Right lobe of liver (tissue), 6 donors: Measurements from ENCODE around the gene EDIL3. TPM values are rescaled to one million over a fixed set of nuclear protein-coding genes. Genes with fewer than 3 reads are reported as not detected.

ENCODE experiments used
- ATAC-seq, 4 donors: fragments of 200-7000 bp; cut with Tn5 transposase; one replicate each; pipeline ENCODE4 v1.9.1; 2020; ENCODE audit warnings: mild to moderate bottlenecking in 4 of 4, moderate library complexity in 4 of 4
- DNase-seq, 3 donors: peaks; one replicate each; pipeline ENCODE4 v3.0.0-alpha.2; 2020
- H3K27ac ChIP-seq, 3 donors: fragments of 200-600 bp; one replicate each; pipeline ENCODE4 v1.8.0; 2022
- H3K27me3 ChIP-seq, 2 donors: fragments of 200-600 bp; one replicate each; pipeline ENCODE4 v1.8.0; 2022
- H3K36me3 ChIP-seq, 4 donors: fragments of 200-600 bp; sonication (generic) in 1 of 4; one replicate each; pipeline versions ENCODE4 v1.5.1 to v1.8.0; 2017 to 2022; ENCODE audit warnings: control low read depth in 1 of 4
- H3K4me1 ChIP-seq, 4 donors: fragments of 200-600 bp; sonication (generic) in 1 of 4; one replicate each; pipeline versions ENCODE4 v1.5.1 to v1.8.0; 2017 to 2022; ENCODE audit warnings: control low read depth in 1 of 4
- H3K4me3 ChIP-seq, 3 donors: fragments of 200-600 bp; one replicate each; pipeline ENCODE4 v1.8.0; 2022
- H3K9me3 ChIP-seq, 4 donors: fragments of 200-600 bp; sonication (generic) in 1 of 4; one replicate each; pipeline versions ENCODE4 v1.5.1 to v1.8.0; 2017 to 2022; ENCODE audit warnings: control low read depth in 1 of 4
- POLR2A ChIP-seq: fragments of 450-650 bp; IDR thresholded peaks from one replicate; pipeline ENCODE4 v1.6.1; 2017; ENCODE audit warnings: antibody characterized with exemption, mild to moderate bottlenecking
- WGBS: methylation state at CpG from one replicate; pipeline ENCODE4 v1.1.6; 2018; ENCODE audit warnings: low coverage, low lambda C conversion rate; ENCODE audit not compliant: insufficient coverage; ENCODE audit errors: missing lambda C conversion rate; 5-methylcytosine and 5-hydroxymethylcytosine counted together
- intact Hi-C, 2 donors: fragments of 100-400 bp; cut with DNase I; formaldehyde crosslinking; loops; one replicate each; pipeline versions ENCODE4 v1.11.2 to v1.14.1; 2022
- total RNA-seq, 6 experiments: library from RNA; depleted of rRNA in 2 of 6; stranded (reverse); fragments of >200 nt in 2 of 6; fragmentation: NEBNext Ultra II Directional in 3 of 6; extraction: Animal tissue kit (Norgen Biotek cat#: 25700) in 3 of 6; gene quantifications; one replicate each; pipeline versions ENCODE4 v1.1.0 to v1.2.4, GENCODE V29; 2016 to 2023
- TF ChIP-seq, protein P1 (sequence below), 4 donors: fragments of 200-600 bp in 3 of 4; fragments of 450-650 bp in 1 of 4; IDR thresholded peaks; one replicate each; pipeline versions ENCODE4 v1.5.1 to v1.8.0; 2016 to 2022; ENCODE audit warnings: antibody characterized with exemption in 4 of 4, mild to moderate bottlenecking in 2 of 4
- donor health status: DM: no; HTN: yes; CAD: no.
- donor health status: DM: no; HTN: no; CAD: no.
- donor health status: DM: no; HTN: no; CAD: no.
- donor health status: DM: no; HTN: yes; CAD: no.
- donor health status: DM: no; HTN: yes; CAD: no.

Gene EDIL3
- total RNA-seq, 6 experiments from 2014 or later = 0.61 to 0.84 (median 0.68) TPM; not detected in 3

DNA sequence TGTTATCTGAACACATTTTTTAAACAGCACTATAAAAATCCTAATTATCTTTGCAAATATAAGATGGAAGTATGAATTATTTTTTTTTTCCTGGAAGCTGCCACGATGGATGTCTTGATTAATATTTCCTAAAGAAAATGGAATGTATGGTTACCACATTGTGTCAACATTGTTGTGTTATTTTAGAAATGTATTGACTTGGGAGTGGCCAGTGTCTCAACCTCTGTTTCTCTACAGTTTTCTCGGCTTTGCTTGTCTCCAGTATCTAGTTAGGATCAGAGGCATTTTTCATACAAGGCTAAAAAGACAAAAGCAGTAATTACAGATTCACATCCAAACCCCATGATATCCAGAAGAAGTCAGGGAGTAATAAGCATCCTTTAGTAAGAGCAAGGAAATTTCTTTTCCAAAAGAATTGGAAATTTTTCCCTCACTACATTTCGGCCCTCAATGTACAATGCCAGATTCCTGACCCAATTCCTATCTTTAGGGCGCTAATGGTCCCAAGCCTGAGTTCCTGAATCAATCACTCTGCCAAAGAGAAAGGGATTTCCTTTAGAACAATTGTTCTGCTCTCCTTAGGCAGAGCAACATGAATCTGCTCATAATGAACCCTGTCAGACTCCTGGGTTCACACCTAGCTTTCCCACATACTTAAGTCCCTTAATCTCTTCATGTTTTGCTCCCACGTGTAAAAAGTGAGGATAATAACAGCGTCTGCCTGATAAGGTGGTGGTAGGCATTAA, 111.7 kb downstream of the EDIL3 start:
- Histone ChIP-seq H3K9me3 (no peaks in the 10 kb centered on the region), H3K4me1 (no peaks in the 10 kb centered on the region), H3K4me3 (no peak overlapping the region), H3K27ac (no peak overlapping the region), H3K36me3 (no peaks in the 10 kb centered on the region), H3K27me3 (no peaks in the 10 kb centered on the region)
- DNase-seq (no peak), ATAC-seq (no peak)
- intact Hi-C loops = no loop called here
- TF ChIP-seq POLR2A = no peak
- TF ChIP-seq, protein P1, sequence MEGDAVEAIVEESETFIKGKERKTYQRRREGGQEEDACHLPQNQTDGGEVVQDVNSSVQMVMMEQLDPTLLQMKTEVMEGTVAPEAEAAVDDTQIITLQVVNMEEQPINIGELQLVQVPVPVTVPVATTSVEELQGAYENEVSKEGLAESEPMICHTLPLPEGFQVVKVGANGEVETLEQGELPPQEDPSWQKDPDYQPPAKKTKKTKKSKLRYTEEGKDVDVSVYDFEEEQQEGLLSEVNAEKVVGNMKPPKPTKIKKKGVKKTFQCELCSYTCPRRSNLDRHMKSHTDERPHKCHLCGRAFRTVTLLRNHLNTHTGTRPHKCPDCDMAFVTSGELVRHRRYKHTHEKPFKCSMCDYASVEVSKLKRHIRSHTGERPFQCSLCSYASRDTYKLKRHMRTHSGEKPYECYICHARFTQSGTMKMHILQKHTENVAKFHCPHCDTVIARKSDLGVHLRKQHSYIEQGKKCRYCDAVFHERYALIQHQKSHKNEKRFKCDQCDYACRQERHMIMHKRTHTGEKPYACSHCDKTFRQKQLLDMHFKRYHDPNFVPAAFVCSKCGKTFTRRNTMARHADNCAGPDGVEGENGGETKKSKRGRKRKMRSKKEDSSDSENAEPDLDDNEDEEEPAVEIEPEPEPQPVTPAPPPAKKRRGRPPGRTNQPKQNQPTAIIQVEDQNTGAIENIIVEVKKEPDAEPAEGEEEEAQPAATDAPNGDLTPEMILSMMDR (IDR thresholded peaks at IDR 0.05) = no peak
- WGBS = 38% methylated on average over 6 of the region's 6 CpGs

DNA sequence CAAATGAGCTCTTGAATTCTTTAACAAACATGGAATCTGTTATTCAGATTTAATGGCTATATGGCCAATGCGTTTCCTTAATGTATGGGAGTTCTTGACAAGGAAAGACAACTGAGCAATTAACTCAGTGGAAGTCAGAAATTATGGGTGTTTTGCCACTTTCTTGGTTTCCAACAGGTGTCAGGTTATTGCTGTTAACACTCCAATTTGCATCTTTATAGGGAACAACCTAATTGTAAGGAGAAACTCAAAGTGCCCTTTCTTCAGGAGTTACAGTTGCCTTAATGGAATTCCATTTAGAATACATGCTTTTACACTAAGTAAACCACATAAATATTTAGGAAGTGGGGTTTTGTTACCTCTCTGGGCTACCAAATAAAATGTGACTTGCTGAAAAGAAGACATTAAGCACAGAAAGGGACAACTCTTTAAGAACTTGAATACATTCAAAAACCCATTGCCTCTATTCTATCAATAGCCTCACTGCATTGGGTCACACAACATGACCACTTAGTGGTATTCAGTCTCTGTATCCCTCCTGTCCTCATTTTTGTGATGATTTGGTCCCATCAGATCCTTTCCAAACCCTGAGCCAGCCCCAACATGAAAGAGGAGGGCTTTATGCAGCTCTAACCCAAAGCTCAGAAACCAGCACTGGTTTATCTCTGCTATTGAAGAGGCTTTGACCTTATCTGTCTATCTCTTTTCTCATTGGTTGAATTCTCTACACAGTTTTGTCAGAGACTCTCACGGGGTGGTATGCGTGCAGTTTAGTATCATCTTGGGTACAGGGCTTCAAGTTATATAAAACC, 118.7 kb downstream of the EDIL3 start:
- intact Hi-C loops = no loop called here
- TF ChIP-seq POLR2A = no peak
- TF ChIP-seq, protein P1 (IDR thresholded peaks at IDR 0.05) = no peak
- Histone ChIP-seq H3K27ac (no peak overlapping the region), H3K9me3 (no peaks in the 10 kb centered on the region), H3K27me3 (no peaks in the 10 kb centered on the region), H3K4me1 (no peaks in the 10 kb centered on the region), H3K36me3 (no peaks in the 10 kb centered on the region), H3K4me3 (no peak overlapping the region)
- ATAC-seq (no peak), DNase-seq (no peak)
- WGBS = 48% methylated on average over 3 of the region's 3 CpGs

DNA sequence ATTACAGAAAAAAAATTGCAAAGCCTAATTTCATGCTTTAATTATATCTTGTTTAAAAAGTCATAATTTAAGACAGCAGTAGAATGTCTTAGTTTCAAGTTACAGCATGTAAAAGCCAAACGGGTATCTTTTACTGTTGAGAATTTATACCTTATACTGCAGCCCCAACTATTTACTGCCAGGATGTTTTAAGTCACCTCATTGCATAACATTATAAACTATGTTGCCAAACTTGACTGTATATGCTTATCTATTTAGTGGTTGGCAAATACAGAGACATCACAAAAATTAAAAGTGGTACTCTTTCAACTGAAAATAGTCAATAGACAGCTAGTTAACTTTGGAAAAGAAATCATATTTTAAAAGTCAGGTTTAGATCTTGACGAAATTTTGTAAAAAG, 119.5 kb downstream of the EDIL3 start:
- ATAC-seq (no peak), DNase-seq (no peak)
- TF ChIP-seq, protein P1 (IDR thresholded peaks at IDR 0.05) = no peak
- TF ChIP-seq POLR2A = no peak
- Histone ChIP-seq H3K36me3 (no peaks in the 10 kb centered on the region), H3K4me3 (no peak overlapping the region), H3K27ac (no peak overlapping the region), H3K4me1 (no peaks in the 10 kb centered on the region), H3K9me3 (no peaks in the 10 kb centered on the region), H3K27me3 (no peaks in the 10 kb centered on the region)
- WGBS = 39% methylated on average over 2 of the region's 2 CpGs
- intact Hi-C loops = no loop called here

DNA sequence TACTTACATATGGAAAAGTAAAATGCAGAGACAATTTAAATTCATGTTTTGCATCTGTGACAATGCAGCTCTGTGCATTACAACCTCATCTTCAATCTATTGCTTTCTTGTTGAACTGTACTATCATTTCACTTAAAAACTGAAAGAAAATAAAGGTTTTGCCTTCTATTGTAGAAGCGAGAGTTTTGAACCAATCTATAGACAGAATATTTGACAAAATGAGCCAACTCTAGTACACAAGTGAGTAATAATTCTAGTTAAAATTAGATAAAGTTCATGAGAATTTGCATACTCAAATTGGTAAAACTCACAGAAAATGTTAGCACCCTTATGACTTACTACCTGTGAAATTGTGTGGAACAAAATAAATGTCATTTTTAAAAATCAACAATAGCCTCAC, 123.7 kb downstream of the EDIL3 start:
- intact Hi-C loops = no loop called here
- Histone ChIP-seq H3K4me1 (no peaks in the 10 kb centered on the region), H3K9me3 (no peaks in the 10 kb centered on the region), H3K27me3 (no peaks in the 10 kb centered on the region), H3K27ac (no peak overlapping the region), H3K36me3 (no peaks in the 10 kb centered on the region), H3K4me3 (no peak overlapping the region)
- DNase-seq (no peak), ATAC-seq (no peak)
- WGBS = 83% methylated on average over 1 of the region's 1 CpG
- TF ChIP-seq POLR2A = no peak
- TF ChIP-seq, protein P1 (IDR thresholded peaks at IDR 0.05) = no peak
